Effector CD4-positive, alpha-beta T cell (primary cell): Measurements from ENCODE around the gene LGR4. TPM values are rescaled to one million over a fixed set of nuclear protein-coding genes. Genes with fewer than 3 reads are reported as not detected.
"Not testable (repeated sequence)": the region's sequence is repeated elsewhere in the genome, so short reads cannot be mapped to it uniquely, and the experiment has no call there.

Source experiments
- DNase-seq: peaks from one replicate; pipeline ENCODE4 v3.0.0-alpha.2; 2020
- total RNA-seq: gene quantifications from one replicate; lab custom pipeline; 2026; lab: John Stamatoyannopoulos, UW

Gene LGR4, protein sequence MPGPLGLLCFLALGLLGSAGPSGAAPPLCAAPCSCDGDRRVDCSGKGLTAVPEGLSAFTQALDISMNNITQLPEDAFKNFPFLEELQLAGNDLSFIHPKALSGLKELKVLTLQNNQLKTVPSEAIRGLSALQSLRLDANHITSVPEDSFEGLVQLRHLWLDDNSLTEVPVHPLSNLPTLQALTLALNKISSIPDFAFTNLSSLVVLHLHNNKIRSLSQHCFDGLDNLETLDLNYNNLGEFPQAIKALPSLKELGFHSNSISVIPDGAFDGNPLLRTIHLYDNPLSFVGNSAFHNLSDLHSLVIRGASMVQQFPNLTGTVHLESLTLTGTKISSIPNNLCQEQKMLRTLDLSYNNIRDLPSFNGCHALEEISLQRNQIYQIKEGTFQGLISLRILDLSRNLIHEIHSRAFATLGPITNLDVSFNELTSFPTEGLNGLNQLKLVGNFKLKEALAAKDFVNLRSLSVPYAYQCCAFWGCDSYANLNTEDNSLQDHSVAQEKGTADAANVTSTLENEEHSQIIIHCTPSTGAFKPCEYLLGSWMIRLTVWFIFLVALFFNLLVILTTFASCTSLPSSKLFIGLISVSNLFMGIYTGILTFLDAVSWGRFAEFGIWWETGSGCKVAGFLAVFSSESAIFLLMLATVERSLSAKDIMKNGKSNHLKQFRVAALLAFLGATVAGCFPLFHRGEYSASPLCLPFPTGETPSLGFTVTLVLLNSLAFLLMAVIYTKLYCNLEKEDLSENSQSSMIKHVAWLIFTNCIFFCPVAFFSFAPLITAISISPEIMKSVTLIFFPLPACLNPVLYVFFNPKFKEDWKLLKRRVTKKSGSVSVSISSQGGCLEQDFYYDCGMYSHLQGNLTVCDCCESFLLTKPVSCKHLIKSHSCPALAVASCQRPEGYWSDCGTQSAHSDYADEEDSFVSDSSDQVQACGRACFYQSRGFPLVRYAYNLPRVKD
- not detected for total RNA-seq

- DNase-seq = peak; percentile 52
Measured at GRCh38 chr11:27472398-27473016, at the start of gene LGR4. LGR4 (minus strand) TSS chr11:27472790; CDS start chr11:27472302, 488 bp downstream.

GRCh38 chr11:27520226-27520625, 47.6 kb upstream of the LGR4 start:
- no peak for DNase-seq

DNA sequence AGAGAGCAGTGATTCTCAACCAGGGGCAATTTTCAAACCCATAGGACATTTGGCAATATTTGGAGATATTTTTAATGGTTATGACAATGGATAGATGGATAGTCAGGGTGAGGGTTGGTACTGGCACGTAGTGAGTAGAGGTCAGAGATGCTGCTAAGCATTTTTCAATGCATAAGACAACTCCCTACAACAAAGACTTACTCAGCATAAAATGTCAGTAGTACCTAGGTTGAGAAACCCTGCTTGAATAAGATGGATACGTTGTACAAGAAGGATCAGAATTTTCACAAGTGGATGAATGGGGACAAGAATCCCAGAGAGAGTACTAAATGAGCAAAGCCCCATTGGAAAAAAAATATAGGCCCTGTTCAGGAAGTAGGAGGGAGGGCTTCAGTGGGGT, 45.9 kb upstream of the LGR4 start:
- DNase-seq = no peak

GRCh38 chr11:27517490-27517889, 44.9 kb upstream of the LGR4 start:
- not testable (repeated sequence) for DNase-seq

DNA sequence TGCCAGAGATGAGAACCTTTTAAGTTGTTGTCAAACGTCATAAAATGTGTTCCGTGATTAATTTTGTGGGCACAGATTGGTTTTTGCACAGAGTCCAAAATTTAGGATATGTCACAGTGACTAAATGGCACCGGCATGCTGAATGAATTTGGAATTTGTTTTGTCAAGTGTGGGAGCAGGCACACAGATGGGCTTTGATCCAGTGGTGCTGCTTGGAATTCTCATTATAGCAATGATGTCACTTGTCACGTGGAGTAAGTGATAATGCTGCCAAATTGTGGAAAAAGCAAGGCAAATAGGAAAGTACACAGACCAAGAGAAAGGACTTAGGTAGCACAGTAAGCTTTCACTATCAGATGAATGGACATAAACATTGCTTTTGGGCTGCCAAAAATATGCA, 42.0 kb upstream of the LGR4 start:
- no peak for DNase-seq

DNA sequence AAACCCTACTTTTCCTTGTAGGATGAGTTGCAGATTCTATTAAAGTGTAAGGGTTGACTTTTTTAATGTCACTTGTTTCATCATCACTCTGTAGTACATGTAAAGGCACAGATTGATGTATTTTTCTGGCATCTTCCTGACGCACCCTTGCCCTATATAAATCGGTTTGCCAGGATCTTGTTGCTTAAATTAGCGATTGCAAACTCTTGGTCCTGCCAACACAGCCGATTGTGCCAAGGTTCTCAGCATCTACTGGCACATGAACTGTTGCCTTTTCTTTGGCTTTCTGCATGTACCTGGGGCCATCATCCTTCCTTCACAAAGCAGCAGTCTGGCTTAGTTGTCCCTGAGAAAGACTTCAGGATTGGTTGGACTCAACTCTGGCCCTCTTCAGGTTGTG, 41.5 kb upstream of the LGR4 start:
- no peak for DNase-seq

- no peak for DNase-seq
Measured at GRCh38 chr11:27513389-27513788, 40.8 kb upstream of the LGR4 start.

DNA sequence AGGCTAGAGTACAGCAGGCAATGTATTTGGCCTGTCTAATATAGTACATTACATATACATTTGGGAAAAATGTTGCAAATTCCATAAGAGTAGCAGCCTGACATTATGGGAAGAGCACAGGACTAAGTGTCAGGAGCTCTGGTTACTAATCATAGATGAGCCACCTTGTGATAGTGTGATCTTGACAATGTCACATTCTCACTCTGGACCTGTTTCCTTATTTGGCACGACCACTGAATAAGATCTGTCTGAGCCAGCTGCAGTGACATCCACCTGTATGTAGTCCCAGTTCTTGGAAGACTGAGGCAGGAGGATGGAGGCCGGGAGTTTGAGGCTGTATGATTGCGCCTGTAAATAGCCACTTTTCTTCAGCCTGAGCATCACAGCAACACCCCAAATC, 39.6 kb upstream of the LGR4 start:
- no peak for DNase-seq

GRCh38 chr11:27509908-27510307, 37.3 kb upstream of the LGR4 start:
- no peak for DNase-seq

- DNase-seq = no peak
Measured at GRCh38 chr11:27507557-27508322, 35.1 kb upstream of the LGR4 start.

DNA sequence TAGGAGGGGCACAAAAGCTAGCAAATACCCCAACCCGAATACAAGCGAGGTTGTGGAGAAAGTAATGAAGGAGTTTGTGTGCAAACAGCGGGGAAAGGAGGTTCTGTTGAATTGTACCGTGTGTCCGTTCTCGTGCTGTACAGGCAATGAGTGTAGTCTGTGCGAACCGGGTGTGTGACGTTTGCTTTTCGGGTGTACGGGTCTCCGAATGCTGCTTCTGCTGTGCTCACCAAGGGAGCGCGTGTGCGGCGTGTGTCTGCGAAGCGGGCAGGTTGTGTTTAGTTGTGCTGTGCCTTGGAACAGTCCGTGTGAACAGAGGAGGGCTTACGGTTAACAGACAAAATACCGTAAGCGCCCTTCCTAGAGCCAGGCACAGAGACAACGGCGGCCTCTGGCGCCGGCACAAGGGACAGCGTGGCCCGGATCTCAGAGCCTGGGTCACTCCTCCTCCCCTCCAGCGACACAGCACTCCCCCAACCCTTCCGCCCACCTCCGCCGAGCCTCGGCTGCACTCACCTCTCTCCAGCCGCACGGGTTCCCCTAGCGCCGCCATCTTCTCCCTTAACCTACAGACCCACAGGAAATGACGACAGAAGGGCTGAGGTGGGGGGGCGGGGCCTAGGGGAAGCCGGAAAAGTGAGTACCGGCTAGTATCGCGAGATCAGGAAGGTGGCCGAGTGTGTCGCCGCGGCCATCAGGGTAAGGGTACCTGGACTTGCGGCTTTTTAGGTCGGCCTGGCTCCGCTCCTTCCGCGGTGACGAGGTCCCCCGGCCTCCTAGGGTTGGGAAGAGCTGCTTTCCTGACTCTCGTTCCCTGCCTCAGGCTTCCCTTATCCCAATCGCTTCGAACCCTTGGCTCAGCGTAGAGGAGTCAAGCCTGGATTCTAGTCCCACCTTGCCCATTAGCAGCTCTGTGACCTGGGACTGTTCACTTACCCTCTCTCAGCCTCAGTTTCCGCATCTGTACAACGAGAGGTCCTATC, 33.9 kb upstream of the LGR4 start, which contains the start of gene LIN7C:
Gene LIN7C, minus strand, starts transcription at position 570 of the 983 bp plus-strand sequence. Its CDS starts 17 bp downstream, at position 553.
- DNase-seq = peak; percentile 95

DNA sequence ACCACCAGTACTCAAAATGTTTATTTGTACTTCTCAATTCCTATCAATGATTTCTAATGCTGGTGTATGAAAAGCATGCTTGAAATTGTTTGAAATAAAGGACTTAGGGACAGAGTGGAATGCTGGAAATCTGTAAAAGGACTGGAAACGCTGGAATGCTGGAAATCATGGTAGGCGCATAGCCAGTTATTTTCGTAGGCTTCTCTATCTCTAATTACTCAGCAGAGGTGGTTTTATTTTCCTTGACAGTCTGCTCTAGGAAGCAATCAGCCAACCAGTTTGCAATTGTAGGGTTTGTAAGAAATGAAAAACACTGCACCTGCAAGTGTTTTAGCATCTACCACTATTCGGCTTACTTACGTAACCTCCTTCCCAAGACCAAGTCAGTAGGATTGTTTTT, 33.2 kb upstream of the LGR4 start:
- no peak for DNase-seq

DNA sequence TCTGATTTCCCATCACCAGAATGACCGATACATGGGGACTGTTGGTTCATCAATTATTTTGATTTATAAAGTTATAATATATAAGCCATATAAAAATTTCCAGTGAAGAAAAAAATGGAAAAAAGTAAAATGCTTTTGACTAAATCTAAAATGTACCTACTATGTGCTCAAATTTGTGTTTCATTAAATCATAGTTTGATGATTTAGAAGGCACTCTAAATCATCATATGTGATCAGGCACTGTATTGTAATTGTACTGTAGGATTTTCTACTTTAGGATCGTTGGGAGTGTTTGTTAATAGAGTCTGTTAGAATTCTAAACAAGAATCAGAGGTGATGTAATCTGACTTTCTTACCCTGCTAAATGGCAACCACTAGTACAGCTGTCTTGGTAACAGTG, 31.6 kb upstream of the LGR4 start:
- DNase-seq = no peak

DNA sequence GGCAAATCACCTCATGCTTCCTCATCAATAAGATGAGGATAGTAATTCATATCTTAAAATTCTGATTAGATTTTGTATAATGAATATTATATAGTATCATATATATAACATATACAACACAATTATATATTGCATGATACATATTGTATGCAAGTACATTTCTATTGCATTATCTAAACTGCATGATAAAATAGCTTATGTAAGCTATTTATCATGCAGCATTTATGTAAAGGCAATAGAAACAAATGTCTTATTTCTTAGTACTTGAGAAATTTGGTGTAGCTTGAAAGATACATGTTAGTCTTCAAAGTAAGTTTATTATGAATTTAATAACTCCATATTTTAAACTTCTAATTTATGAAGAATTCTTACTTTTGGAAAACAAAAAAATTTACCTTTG, 28.5 kb upstream of the LGR4 start:
- no peak for DNase-seq

GRCh38 chr11:27497911-27498310, 25.3 kb upstream of the LGR4 start:
- DNase-seq = no peak

GRCh38 chr11:27497284-27497866, 24.8 kb upstream of the LGR4 start:
- DNase-seq = no peak

DNA sequence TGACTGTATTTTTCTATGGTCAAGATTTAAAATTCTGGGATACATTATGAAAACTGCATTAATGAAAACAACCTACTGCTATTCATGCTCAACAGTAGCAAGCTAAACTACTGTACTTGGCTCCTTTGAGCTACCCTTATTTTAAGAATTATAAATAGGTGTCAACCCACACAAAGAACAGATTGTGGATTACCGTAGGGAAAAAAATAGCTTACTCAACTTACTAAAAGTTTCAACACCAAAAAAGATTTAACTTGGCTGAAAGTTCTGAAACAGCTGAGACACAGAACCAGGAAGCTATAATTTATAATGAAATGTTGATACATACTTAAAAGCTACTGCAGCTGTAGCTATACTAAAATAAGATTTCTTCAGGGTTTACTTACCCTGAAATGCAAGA, 23.9 kb upstream of the LGR4 start:
- DNase-seq = no peak

DNA sequence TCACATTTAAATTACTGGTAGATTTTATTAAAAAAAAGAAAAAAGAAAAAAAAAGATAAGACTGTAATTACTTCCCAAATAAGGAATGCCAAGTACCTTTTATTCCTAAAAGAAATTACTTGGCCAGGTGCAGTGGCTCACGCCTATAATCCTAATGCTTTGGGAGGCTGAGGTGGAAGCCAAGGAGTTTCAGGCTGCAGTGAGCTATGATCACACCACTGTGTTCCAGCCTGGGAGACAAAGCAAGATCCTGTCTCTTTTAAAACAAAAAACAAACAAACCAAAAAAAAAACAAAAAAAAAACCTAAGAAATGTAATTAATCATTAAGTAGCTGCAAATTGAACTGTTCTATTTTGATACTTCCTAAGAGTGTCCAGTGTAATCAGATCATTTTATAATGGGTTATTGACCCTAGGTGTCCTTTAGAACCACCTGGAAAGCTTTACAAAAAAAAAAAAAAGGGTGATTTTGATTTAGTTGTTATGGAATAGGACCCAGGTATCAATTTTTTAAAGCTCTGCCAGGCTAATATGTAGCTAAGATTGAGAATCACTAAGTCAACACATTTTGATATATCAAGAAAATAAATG, 23.2 kb upstream of the LGR4 start:
- no peak for DNase-seq

GRCh38 chr11:27489092-27489491, 16.5 kb upstream of the LGR4 start:
- no peak for DNase-seq

GRCh38 chr11:27487706-27488105, 15.1 kb upstream of the LGR4 start:
- no peak for DNase-seq
